ENCODE measurements around the gene SPDYE17.
"Not testable (repeated sequence)": the region's sequence is repeated elsewhere in the genome, so short reads cannot be mapped to it uniquely, and the experiment has no call there.

The SPDYE17 gene

GRCh38 chr7:77032261-77032660 lies at the start of gene SPDYE17:
Gene SPDYE17, minus strand, starts transcription at chr7:77032361. Its CDS starts 1,791 bp downstream, at chr7:77030570.
- DNase-seq, result not testable (repeated sequence)

DNA sequence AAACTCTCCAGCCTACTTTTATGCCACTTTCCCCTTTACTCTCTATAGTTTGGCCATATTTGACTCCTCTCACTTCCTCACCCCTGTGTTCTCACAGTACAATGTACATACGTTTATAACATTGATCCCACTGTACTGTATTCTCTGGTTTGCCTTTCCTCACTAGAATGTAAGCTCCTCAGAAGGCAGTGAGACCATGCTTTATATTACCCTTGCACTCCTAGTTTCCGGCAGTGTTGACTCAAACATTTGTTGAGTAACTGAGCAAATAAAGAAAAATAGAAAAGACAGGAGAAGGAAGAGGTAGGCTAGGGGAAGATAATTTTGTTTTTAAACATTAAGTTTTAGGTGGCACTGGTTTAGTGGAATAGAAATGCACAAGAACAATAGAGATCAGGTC lies 48.1 kb upstream of the SPDYE17 start:
- DNase-seq, result not testable (repeated sequence)

DNA sequence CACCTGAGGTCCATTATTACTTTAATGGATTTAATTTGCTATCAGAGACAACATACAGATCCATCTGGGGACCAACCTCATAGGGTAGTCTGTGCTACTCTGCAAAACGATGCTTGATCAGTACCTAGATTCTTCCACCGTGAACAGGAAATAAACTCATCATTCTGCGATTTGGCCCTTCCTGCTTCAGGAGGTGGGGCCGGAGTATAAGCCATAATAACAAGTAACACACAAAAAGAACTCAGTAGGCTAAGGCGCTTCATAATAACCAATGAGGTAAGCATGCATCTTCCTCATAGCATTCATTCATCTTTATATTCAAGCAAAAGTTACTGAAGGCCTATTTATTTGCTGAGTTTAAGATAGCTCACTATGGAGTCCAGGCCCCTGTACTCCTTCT lies 47.5 kb upstream of the SPDYE17 start:
- DNase-seq, result not testable (repeated sequence)

GRCh38 chr7:77079112-77079511 lies 47.0 kb upstream of the SPDYE17 start:
- not testable (repeated sequence) for DNase-seq

DNA sequence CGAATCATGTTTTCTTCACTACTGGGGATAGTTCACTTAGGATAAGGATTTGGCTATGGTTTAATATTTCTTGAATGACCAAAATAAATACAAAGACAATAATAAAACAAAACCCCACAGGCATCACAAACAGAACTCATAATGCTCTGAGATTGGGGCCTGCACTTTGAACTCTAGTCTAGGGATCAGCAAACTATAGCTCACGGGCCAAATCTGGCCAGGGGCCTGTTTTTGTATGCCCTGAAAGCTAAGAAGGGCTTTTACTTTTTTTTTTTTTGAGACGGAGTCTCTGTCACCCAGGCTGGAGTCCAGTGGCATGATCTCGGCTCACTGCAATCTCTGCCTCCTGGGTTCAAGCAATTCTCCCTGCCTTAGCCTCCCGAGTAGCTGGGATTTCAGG lies 44.9 kb upstream of the SPDYE17 start:
- DNase-seq, result not testable (repeated sequence)

DNA sequence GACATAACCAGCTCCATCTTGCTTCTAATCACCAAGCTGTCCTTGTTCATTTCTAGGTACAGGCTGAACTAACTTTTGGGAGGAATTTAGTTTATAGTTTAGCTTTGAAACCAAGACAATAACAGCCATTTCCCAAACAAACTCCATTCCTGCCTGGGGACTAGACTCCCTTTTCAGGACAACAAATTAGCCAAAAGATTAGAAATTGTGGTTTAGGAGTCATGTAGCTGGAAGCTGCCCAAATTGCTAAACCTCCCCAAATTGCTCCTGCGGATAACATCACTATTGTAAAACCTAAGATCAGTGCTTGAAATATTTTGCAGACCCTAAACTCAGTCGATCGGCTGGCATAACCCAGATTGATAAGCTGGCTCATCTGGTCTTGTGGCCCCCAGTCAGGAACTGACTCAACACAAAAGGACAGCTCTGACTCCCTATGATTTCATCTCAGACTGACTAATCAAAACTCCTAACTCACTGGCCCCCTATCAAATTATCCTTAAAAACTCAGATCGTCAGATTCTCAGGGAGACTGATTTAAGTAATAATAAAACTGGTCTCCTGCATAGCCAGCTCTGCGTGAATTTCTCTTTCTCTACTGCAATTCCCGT lies 42.7 kb upstream of the SPDYE17 start:
- DNase-seq, result not testable (repeated sequence)

DNA sequence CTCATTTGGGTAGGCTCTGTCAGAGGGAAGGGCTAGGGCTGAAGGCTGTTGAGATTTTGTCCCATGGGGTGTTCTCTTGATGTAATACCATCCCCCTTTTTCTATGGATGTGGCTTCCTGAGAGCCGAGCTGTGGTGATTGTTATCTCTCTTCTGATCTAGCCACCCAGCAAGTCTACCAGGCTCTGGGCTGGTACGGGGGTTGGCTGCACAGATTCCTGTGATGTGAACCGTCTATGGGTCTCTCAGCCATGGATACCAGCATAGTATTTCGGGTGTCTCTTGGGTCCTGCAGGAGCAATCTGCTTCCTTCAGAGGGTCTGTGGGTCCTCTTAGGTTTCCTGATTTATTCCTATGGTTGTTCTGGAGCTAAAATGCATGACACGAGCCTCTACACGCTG lies 38.9 kb upstream of the SPDYE17 start:
- DNase-seq, result not testable (repeated sequence)

DNA sequence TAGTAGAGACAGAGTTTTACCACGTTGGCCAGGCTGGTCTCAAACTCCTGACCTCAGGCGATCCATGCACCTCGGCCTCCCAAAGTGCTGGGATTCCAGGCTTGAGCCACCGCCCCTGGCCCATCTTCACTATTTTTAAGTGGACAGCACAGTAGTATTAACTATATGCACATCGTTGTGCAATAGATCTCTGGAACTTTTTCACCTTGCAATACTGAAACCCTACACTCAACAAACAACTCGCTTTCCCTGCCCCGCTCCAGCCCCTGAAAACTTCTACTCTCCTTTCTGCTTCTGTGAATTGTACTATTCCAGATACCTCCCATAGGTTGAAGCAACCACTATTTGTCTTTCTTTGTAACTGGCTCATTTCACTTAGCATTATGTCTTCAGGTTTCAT lies 33.7 kb upstream of the SPDYE17 start:
- DNase-seq, result not testable (repeated sequence)

DNA sequence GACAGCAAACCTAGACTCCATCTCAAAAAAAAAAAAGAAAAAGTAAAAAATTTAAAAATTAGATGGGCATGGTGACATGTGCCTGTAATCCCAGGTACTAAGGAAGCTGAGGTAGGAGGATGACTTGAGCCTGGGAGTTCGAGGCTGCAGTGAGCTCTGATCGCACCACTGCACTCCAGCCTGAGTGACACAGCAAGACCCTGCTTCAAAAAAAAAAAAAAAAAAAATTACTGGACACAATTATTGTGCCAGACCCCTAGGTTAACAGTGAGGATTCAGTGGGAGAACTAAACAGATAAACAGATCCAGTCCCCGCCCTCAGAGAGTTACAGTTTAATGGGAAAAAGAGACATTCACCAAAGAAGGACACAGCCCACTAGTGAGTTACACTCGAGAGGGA lies 31.6 kb upstream of the SPDYE17 start:
- not testable (repeated sequence) for DNase-seq

- not testable (repeated sequence) for DNase-seq
Measured at GRCh38 chr7:77062557-77062956, 30.4 kb upstream of the SPDYE17 start, which contains the start of gene SPDYE18. Gene SPDYE18, minus strand, starts transcription at chr7:77062558. Its CDS starts 2,046 bp downstream, at chr7:77060512.

DNA sequence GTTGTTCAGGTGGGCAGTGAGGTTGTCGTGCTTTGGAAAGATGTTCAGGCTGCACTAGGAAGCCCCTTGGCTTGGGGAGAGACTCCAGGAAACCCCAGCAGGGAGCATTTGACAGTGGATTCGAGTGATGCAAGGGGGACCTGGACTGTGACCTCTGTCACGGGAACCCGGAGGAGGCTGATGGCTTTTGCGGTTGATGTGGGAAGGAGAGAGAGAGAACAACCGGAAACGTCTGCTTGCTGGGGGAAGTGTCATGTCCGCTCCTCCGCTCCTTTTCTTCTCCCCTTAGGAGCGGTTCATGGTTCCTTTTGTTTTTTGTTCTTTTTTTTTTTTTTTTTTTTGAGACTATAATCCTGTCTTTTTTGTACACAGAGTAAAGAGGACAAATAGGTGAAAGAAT lies 5.8 kb downstream of the SPDYE17 start:
- DNase-seq, result not testable (repeated sequence)

DNA sequence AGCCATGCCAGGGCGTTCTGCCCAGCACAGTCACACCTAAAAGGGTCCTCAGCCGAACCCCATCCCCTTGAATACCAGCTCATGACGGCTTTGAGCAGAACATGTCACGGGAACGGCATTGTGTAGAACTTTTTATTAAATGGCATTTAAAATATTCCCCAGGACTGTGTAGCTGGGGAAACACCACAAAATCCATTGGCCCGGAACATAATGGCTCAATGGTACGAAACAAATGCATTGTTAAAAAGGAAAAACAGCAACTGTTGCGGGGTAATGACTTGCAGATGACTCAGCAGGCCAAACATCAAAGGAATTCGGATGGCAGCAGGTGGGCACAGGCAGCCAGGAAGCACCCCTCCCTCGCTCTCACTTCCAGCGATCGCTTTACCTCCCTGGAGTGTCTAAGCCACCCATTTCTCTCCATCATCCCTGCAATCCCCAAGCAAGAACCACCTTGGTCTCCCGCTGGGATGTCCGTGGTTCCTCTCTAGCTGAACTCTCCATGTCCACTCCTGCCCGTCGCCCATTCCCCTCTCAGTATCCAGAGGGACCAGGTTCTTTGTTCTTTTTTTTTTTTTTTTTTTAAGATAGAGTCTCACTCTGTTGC lies 22.0 kb downstream of the SPDYE17 start:
- not testable (repeated sequence) for DNase-seq

GRCh38 chr7:77008000-77008399 lies 24.2 kb downstream of the SPDYE17 start:
- DNase-seq, result not testable (repeated sequence)

- not testable (repeated sequence) for DNase-seq
Measured at GRCh38 chr7:77006127-77007110, 25.7 kb downstream of the SPDYE17 start.

- DNase-seq, result not testable (repeated sequence)
Measured at GRCh38 chr7:77005461-77006057, 26.6 kb downstream of the SPDYE17 start.

DNA sequence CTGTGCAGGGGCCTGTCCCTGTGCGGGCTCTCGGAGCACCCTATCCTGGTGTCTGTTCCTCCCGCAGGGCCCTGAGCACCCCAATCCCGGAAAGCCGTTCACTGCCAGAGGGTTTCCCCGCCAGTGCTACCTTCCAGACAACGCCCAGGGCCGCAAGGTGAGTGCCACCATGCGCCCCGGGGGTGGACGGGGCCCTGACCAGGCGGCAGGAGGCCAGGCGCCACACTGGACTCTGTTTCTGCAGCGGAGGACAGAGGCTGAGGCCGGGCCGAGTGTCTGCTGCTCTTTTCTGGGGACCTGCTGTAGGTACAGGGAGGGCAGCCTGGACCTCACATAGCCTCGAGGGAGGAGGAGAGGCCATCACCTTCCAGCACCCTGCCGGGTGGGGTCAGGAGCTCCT lies 28.0 kb downstream of the SPDYE17 start:
- DNase-seq, result not testable (repeated sequence)

DNA sequence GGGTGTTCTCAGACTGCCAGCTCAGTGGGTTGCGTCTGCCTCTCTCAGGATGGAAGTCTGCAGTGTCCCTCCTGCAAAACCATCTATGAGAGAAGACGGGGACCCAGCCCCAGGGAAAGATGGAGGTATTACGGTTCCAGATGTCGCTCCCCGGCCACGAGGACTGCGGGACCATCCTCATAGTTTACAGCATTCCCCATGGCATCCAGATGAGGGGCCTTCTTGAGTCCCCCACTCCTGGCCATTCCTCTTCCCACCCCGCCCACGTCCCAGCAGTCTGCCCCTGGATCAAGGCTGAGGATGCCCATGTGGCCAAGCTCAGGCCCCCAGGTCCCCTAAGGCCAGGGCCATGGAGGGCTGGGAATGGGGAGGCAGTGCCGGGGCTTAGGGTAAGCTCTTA lies 28.9 kb downstream of the SPDYE17 start:
- DNase-seq, result not testable (repeated sequence)

DNA sequence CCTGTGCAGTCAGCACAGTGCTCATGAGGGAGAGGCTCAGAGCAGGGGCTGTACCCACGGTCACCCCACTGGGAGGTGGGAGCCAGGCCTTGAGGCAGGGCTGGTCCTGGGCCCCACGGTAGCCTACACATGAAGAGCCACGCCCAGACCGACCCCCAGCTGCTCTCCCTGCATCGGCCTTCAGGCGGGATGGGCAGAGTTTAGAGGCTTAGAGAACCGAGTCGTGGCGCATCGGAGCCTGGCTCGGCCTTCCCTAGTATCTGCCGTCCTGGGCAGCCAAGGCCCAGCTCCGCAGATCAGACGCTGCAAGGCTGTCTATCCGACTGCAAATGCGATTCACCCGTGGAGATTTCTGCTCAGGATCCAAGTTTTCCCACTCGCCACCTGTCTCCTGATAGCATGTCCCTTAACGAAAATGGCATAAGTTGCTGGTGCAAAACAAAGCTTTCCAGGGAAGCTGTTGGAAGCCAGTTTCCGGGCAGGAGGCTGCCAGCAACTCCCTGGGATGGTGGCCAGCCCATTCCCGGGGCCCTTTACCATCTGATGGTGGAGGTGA lies 29.4 kb downstream of the SPDYE17 start:
- DNase-seq, result not testable (repeated sequence)

DNA sequence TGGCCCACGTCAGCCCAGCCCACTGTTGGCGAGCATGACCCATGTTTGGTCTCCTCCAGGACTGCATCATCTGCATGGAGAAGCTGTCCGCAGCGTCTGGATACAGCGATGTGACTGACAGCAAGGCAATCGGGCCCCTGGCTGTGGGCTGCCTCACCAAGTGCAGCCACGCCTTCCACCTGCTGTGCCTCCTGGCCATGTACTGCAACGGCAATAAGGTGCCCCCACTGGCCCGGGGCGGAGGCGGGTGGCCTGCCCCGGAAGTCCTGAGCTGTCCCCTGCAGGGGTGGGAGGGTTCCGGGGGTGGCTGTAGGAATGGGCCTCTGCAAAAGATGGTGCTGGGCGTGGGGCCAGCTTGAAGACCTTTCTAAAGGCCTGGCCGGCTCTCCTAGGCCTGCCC lies 30.1 kb downstream of the SPDYE17 start:
- not testable (repeated sequence) for DNase-seq

GRCh38 chr7:76999474-77000107 lies 32.6 kb downstream of the SPDYE17 start:
- DNase-seq, result not testable (repeated sequence)

DNA sequence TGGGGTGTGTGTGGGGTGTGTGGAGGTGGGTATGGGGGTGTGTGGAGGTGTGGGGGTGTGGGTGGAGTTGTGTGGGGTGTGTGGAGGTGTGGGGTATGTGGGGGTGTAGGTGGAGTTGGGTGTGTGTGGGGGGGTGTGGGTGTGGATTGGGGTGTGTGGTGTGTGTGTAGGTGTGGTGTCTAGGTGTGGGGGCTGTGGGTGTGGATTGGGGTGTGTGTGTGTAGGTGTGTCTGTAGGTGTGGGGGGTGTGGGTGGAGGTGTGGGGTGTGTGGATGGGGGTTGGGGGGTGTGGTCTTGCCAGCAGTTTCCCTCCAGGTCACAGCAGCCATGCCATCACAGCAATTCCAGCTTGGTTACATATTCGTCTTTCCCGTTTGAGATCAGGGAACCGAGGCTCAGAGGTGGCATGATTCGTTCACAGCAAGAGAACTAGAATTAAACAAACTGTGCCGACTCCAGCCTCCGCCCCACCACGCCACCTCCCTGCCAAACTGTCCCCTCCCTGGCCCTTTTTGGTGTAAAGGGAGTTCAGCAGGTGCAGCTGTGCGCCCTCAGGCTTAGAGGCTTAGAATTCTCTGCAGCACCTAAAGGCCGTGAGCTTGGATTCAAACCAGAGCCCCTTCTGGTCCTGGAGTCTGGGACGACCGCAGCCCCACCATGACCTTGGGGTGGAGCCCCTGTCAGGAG lies 33.3 kb downstream of the SPDYE17 start:
- not testable (repeated sequence) for DNase-seq

- no peak for DNase-seq
Measured at GRCh38 chr7:76998285-76998589, 33.9 kb downstream of the SPDYE17 start.

Measured in cortex of kidney (tissue), 1 donor.